Subcutaneous adipose tissue (tissue), 4 donors: Measurements from ENCODE around the gene GRK7. TPM values are rescaled to one million over a fixed set of nuclear protein-coding genes. Genes with fewer than 3 reads are reported as not detected.

ENCODE experiments used
- total RNA-seq, 4 donors: library from RNA; depleted of rRNA; stranded (reverse); fragments of >200 nt; gene quantifications; one replicate each; pipeline ENCODE4 v1.1.0, GENCODE V29; 2016
- TF ChIP-seq, protein P1 (sequence below): fragments of 450-650 bp; IDR thresholded peaks from one replicate; pipeline ENCODE4 v1.5.1; 2016; ENCODE audit warnings: low read depth, mild to moderate bottlenecking, control low read depth, antibody characterized with exemption, moderate library complexity

GRK7 gene
- total RNA-seq, 4 donors from 2014 or later = 0.16 TPM; not detected in 3

DNA sequence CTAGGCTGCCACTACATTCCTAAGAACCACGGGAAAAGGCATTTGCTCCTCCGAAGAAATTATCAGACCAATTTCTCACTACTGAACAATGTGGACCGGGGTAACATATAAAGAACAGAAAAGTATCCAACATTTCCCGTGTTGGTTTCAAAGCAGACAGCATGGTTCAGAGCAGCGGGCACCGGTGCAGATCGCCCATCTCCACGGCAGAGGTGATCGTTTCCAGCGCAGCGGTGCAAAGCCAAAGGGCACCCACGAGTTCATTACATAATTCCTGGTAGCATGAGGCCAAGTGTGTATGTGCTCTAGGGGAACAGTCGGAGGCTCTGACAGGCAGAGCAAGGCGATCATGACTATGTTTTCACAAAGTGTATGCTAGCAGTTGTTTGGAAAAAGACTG, 13.2 kb downstream of the GRK7 start:
- TF ChIP-seq, protein P1, sequence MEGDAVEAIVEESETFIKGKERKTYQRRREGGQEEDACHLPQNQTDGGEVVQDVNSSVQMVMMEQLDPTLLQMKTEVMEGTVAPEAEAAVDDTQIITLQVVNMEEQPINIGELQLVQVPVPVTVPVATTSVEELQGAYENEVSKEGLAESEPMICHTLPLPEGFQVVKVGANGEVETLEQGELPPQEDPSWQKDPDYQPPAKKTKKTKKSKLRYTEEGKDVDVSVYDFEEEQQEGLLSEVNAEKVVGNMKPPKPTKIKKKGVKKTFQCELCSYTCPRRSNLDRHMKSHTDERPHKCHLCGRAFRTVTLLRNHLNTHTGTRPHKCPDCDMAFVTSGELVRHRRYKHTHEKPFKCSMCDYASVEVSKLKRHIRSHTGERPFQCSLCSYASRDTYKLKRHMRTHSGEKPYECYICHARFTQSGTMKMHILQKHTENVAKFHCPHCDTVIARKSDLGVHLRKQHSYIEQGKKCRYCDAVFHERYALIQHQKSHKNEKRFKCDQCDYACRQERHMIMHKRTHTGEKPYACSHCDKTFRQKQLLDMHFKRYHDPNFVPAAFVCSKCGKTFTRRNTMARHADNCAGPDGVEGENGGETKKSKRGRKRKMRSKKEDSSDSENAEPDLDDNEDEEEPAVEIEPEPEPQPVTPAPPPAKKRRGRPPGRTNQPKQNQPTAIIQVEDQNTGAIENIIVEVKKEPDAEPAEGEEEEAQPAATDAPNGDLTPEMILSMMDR = no peak

DNA sequence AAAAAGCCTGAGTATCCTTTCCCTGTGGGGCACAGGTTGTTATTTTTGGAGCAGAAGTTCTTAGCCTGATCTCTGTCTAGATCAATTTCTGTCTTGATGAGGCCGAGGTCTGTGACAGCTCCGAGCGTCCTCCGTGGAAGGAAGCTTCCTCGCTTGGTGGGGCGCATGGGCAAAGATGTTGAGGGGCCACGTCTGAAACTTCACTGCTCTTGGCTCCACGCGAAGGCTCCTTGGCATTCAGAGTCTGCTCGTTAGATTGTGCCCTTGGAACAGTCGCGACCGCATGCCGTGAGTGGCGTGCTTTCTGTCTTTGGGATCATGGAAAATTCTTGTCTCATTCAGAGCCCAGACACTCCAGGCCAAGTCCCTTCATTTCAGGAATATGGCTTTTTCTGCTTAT, 13.7 kb downstream of the GRK7 start:
- TF ChIP-seq, protein P1 = no peak

DNA sequence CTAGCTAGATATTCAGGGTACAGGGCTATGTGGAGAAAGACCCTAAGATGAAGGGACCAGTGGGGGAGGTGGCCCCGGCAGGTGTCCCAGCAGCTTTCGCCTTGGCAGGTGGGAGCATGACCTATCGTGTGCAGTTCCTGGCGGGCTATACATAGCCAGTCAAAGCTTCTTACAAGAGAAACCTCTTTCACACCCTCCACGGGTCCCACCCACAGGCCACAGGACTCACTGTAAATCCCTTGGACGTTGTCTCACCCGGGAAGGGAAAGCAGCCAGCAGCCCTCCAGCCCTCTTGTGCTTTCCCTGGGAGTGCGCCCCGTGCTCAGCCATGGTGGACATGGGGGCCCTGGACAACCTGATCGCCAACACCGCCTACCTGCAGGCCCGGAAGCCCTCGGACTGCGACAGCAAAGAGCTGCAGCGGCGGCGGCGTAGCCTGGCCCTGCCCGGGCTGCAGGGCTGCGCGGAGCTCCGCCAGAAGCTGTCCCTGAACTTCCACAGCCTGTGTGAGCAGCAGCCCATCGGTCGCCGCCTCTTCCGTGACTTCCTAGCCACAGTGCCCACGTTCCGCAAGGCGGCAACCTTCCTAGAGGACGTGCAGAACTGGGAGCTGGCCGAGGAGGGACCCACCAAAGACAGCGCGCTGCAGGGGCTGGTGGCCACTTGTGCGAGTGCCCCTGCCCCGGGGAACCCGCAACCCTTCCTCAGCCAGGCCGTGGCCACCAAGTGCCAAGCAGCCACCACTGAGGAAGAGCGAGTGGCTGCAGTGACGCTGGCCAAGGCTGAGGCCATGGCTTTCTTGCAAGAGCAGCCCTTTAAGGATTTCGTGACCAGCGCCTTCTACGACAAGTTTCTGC, 15.0 kb downstream of the GRK7 start:
- TF ChIP-seq, protein P1 = no peak

DNA sequence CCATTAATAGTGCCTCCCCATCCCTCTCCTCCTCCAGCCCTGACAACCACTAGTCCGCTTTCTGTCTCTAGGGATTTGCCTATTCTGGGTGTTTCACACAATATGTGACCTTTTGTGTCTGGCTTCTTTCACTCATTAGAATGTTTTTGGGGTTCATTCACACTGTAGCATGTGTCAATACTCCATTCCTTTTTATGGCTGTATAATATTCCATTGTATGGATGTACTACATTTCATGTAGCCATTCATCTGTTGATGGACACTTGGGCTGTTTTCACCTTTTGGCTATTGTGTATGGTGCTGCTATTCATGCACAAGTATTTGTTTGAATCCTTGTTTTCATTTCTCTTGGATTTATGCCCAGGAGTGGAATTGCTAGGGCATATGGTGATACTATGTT, 16.5 kb downstream of the GRK7 start:
- TF ChIP-seq, protein P1 = no peak

DNA sequence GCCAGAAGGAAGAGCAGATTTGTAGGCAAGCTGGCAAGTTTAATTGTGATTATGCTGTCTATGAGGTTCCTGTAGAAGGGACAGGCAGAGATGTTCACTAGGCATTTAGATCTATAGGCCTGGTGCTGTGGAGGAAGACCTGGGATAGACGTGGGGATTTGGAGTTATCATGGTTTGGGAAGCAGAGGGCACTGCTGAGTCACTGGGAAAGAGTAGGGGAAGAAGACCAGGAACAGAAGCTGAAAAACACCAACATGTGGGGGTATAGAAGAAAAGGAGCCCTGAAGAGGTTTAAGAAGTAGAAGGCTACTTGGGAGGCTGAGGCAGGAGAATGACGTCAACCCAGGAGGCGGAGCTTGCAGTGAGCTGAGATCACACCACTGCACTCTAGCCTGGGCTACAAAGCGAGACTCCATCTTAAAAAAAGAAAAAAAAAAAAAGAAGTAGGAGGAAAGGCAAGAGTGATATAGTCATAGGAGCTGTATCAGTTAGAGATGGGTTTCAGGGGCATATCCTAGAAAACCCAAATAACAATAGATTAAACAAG, 19.3 kb downstream of the GRK7 start:
- TF ChIP-seq, protein P1 = no peak

DNA sequence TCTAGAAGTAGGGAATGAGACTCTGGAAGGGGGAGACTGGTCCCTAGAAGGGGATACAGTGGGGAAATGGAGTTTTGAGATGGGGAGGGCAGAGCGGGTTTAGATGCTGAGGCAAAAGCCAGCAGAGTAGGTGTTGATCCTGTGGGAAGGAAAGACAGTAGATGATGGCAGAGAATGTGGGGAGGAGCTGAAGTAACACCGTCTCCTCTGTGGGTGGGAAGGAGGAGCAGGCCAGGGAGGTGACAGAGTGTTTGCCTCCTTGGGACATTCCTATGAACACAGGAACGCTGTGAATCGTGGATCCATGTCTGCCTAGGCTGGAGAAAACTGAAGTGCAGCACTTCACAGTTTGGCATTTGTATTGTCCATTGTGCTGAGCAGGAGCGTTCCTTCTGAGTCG, 20.4 kb downstream of the GRK7 start:
- TF ChIP-seq, protein P1 = no peak

DNA sequence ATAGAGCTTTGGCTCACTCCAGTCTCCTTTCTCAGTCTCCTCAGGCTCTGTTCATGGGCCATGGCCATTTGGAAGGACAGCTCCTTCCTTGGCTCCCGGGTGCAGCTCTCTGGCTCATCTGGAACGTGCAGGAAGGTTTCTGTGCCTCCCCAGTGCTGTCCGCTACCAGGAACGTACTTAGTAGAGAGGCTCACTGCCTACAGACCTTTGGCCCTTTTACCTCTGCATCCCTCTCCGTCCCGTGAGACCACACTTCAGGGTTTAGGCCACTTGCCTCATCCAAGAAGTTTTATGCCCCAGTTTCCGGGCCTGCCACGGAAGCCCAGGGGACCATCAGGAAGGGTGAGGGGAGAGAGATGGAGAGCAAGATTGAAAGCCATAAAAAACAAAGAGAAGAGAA, 20.9 kb downstream of the GRK7 start:
- TF ChIP-seq, protein P1 = no peak
